ENCODE measurements around the gene WWP2.

Gene WWP2

DNA sequence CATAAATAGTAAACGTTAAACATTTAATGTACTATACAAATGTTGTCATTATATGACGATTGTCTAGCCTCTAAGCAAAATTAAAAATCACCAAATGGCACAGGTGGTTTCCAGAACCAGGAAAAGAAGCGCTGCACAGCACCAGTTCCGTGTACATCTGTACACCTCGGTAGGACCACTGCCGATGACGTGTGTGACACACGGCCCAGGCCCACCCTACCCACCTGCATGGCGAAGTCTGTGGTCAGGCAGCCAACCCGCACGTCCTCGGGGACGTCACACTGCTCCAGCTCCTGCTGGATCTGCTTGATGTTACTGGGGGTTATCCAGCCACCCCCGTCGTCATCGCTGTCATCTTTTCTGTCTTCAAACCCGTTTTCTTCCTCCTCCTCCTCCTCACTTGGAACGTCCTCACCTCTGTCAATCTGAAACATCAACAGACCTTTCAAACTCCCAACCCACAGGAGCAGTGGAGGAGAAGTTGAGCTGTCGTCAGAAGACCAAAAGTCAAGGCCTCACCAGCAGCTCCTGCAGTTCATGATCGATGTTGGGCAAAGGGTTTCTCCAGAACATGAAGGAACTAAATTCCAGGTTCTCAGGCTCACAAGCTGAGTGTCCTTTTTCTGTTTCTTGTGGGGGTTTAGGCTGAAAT is 13.3 kb upstream of the WWP2 start:
- CTCF ChIA-PET: no interaction called here

DNA sequence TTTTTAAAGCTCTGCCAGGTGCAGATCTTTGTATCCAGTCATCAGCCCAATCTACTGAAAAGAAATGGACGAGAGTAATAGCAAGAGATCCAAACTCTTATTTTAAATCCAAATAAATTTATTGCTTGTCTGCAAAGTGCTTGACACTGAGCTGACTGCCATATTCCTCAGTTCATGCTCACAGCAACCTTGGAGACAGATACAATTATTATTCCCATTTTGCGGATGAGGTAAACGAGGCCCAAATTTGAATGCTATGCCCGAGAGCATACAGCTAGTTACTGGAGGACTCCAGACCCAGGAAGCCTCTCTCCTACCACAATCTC is 8.0 kb upstream of the WWP2 start:
- POLR2A ChIA-PET: interaction anchor here (0.6 to 2.6 kb wide), 16 partner anchors 8 to 603 kb away, joined by 3 to 15 read pairs (median 4); partner anchors contain the start of genes NQO1, PDF and WWP2
- H3K27ac ChIP-seq (ENCODE audit: extremely low read depth, low read depth, low read length): peak overlapping the region; percentile 68; the same call in 1 of the 2 replicates

More for the DNA sequence above, 13.3 kb upstream of the WWP2 start:
- no peak overlapping the region for H3K27ac ChIP-seq (ENCODE audit: extremely low read depth, low read depth, low read length)
- 0 out of 2 replicates have a peak, but pooled peaks cover 2% of the 10 kb centered on the region for H3K4me1 ChIP-seq (ENCODE audit: control insufficient read depth, insufficient read depth, low read length)
- no peak overlapping the region for H3K4me3 ChIP-seq (ENCODE audit: low read depth, low read length)
- TF ChIP-seq, protein P1, sequence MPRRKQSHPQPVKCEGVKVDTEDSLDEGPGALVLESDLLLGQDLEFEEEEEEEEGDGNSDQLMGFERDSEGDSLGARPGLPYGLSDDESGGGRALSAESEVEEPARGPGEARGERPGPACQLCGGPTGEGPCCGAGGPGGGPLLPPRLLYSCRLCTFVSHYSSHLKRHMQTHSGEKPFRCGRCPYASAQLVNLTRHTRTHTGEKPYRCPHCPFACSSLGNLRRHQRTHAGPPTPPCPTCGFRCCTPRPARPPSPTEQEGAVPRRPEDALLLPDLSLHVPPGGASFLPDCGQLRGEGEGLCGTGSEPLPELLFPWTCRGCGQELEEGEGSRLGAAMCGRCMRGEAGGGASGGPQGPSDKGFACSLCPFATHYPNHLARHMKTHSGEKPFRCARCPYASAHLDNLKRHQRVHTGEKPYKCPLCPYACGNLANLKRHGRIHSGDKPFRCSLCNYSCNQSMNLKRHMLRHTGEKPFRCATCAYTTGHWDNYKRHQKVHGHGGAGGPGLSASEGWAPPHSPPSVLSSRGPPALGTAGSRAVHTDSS (tag by site-specific recombination; IDR thresholded peaks at IDR 0.05): peak; percentile 44; the same call in 1 of the 2 replicates
- TF ChIP-seq ZFP3 (tag by site-specific recombination; IDR thresholded peaks at IDR 0.05; ENCODE audit: low read depth): no peak
- POLR2A ChIA-PET: no interaction called here
- H3K36me3 ChIP-seq (ENCODE audit: control insufficient read depth in 2 of 2, insufficient read depth in 1 of 2, low read length in 2 of 2): peaks cover 62 to 85% of the 10 kb centered on the region in 2 experiments
- H3K9me3 ChIP-seq (ENCODE audit: control insufficient read depth, insufficient read depth, low read depth, low read length): no peaks in the 10 kb centered on the region

DNA sequence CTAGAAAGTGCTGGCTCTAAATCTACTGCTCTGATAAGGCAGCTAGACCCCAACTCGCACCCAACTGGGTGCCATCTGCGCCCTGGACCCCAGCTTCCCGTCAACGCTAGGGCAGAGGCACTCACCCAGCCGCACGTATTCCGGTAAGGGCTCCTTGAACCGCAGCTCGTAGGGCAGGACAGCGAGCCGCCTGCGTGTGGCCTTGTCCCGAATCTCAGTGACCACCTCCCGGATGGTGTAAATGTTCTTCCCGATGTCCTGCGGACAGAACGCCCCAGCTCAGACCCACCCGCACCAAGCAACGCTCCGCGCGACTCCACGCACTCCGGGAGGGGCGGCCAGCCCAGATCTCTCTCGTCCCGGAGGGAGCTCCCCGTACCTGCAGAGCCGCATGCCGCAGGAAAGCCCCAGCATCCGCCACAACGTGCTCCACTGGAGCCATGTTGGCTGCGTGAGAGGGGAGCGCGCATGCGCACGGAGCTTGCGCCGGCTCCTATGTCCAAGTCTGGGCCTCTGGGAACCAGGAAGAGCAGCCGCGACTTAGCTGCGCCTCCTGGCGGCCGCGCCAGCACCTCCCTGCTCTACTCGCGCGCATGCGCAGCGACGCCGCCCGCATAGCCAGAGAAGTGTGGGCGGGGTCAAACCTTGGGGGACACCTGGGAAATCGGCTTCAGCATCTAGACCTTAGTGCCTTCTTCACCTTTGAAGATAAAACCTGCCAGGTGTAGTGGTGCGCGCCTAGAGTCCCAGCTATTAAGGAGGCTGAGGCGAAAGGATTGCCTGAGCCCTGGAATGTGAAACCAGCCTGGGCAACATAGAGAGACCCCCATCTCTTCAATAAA is 7.4 kb upstream of the WWP2 start, which contains the start of gene NOB1:
NOB1 (minus strand) TSS at position 458 of the 842 bp plus-strand sequence; CDS start at position 442, 16 bp downstream.
- POLR2A ChIA-PET: interaction anchor here (0.6 to 2.6 kb wide), 22 partner anchors 8 to 604 kb away, joined by 3 to 15 read pairs (median 4); partner anchors contain the start of genes NQO1, PDF and WWP2
- TF ChIP-seq ZNF514 (tag by site-specific recombination; IDR thresholded peaks at IDR 0.05) (no peak), ZNF791 (tag by site-specific recombination; IDR thresholded peaks at IDR 0.05) (no peak), ZFP37 (tag by site-specific recombination; IDR thresholded peaks at IDR 0.05) (peak; percentile 70; the same call in 1 of the 2 replicates), ZNF311 (tag by site-specific recombination; IDR thresholded peaks at IDR 0.05; ENCODE audit: borderline replicate concordance) (no peak), SP7 (tag by site-specific recombination; IDR thresholded peaks at IDR 0.05) (peak; percentile 63), GLIS2 (tag by site-specific recombination; IDR thresholded peaks at IDR 0.05) (peak; percentile 58; the same call in 1 of the 2 replicates), ZNF350 (tag by site-specific recombination; IDR thresholded peaks at IDR 0.05) (no peak), ZNF623 (tag by site-specific recombination; IDR thresholded peaks at IDR 0.05) (no peak), ZIC2 (tag by site-specific recombination; IDR thresholded peaks at IDR 0.05) (0 out of 2 replicates have a peak, but pooled peaks have one; percentile 13), KLF16 (tag by site-specific recombination; IDR thresholded peaks at IDR 0.05) (0 out of 2 replicates have a peak, but pooled peaks have one; percentile 39), ZNF521 (tag by site-specific recombination; IDR thresholded peaks at IDR 0.05) (no peak), ZNF792 (tag by site-specific recombination; IDR thresholded peaks at IDR 0.05) (0 out of 2 replicates have a peak, but pooled peaks have one; percentile 10)
- TF ChIP-seq, protein P2, sequence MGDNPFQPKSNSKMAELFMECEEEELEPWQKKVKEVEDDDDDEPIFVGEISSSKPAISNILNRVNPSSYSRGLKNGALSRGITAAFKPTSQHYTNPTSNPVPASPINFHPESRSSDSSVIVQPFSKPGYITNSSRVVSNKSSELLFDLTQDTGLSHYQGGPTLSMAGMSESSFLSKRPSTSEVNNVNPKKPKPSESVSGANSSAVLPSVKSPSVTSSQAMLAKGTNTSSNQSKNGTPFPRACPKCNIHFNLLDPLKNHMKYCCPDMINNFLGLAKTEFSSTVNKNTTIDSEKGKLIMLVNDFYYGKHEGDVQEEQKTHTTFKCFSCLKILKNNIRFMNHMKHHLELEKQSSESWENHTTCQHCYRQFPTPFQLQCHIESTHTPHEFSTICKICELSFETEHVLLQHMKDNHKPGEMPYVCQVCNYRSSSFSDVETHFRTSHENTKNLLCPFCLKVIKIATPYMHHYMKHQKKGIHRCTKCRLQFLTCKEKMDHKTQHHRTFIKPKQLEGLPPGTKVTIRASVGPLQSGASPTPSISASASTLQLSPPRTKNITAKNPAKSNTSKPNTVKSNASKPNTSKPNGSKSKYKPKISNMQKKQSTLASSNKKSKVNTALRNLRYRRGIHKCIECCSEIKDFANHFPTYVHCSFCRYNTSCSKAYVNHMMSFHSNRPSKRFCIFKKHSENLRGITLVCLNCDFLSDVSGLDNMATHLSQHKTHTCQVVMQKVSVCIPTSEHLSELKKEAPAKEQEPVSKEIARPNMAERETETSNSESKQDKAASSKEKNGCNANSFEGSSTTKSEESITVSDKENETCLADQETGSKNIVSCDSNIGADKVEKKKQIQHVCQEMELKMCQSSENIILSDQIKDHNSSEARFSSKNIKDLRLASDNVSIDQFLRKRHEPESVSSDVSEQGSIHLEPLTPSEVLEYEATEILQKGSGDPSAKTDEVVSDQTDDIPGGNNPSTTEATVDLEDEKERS (tag by site-specific recombination; IDR thresholded peaks at IDR 0.05): no peak
- TF ChIP-seq, protein P3, sequence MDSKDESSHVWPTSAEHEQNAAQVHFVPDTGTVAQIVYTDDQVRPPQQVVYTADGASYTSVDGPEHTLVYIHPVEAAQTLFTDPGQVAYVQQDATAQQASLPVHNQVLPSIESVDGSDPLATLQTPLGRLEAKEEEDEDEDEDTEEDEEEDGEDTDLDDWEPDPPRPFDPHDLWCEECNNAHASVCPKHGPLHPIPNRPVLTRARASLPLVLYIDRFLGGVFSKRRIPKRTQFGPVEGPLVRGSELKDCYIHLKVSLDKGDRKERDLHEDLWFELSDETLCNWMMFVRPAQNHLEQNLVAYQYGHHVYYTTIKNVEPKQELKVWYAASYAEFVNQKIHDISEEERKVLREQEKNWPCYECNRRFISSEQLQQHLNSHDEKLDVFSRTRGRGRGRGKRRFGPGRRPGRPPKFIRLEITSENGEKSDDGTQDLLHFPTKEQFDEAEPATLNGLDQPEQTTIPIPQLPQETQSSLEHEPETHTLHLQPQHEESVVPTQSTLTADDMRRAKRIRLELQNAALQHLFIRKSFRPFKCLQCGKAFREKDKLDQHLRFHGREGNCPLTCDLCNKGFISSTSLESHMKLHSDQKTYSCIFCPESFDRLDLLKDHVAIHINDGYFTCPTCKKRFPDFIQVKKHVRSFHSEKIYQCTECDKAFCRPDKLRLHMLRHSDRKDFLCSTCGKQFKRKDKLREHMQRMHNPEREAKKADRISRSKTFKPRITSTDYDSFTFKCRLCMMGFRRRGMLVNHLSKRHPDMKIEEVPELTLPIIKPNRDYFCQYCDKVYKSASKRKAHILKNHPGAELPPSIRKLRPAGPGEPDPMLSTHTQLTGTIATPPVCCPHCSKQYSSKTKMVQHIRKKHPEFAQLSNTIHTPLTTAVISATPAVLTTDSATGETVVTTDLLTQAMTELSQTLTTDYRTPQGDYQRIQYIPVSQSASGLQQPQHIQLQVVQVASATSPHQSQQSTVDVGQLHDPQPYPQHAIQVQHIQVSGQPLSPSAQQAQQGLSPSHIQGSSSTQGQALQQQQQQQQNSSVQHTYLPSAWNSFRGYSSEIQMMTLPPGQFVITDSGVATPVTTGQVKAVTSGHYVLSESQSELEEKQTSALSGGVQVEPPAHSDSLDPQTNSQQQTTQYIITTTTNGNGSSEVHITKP (tag by site-specific recombination; IDR thresholded peaks at IDR 0.05): 0 out of 2 replicates have a peak, but pooled peaks have one; percentile 24

More for the DNA sequence above, 8.0 kb upstream of the WWP2 start:
- CTCF ChIA-PET: interaction anchor here (0.6 to 2.6 kb wide), 30 partner anchors 8 to 362 kb away, joined by 3 to 37 read pairs (median 5); partner anchors contain the start of gene NQO1
- 0 out of 2 replicates have a peak, but pooled peaks cover 2% of the 10 kb centered on the region for H3K4me1 ChIP-seq (ENCODE audit: control insufficient read depth, insufficient read depth, low read length)
- TF ChIP-seq ZNF48 (tag by site-specific recombination; IDR thresholded peaks at IDR 0.05) (no peak), MYNN (tag by site-specific recombination; IDR thresholded peaks at IDR 0.05; ENCODE audit: borderline replicate concordance) (no peak), ZNF626 (tag by site-specific recombination; IDR thresholded peaks at IDR 0.05) (no peak), ZNF792 (tag by site-specific recombination; IDR thresholded peaks at IDR 0.05) (no peak)
- TF ChIP-seq, protein P4, sequence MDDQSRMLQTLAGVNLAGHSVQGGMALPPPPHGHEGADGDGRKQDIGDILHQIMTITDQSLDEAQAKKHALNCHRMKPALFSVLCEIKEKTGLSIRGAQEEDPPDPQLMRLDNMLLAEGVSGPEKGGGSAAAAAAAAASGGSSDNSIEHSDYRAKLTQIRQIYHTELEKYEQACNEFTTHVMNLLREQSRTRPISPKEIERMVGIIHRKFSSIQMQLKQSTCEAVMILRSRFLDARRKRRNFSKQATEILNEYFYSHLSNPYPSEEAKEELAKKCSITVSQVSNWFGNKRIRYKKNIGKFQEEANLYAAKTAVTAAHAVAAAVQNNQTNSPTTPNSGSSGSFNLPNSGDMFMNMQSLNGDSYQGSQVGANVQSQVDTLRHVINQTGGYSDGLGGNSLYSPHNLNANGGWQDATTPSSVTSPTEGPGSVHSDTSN (CRISPR knock-in tag; IDR thresholded peaks at IDR 0.05): no peak
- H3K9me3 ChIP-seq (ENCODE audit: control insufficient read depth, insufficient read depth, low read depth, low read length): no peaks in the 10 kb centered on the region
- peak overlapping the region; percentile 84 for H3K4me3 ChIP-seq (ENCODE audit: low read depth, low read length)
- H3K36me3 ChIP-seq (ENCODE audit: control insufficient read depth in 2 of 2, insufficient read depth in 1 of 2, low read length in 2 of 2): peaks cover 33% of the 10 kb centered on the region in 2 experiments

More for the DNA sequence above, 7.4 kb upstream of the WWP2 start, which contains the start of gene NOB1:
- Histone ChIP-seq H3K4me1 (ENCODE audit: control insufficient read depth, insufficient read depth, low read length) (0 out of 2 replicates have a peak, but pooled peaks cover 2% of the 10 kb centered on the region), H3K36me3 (ENCODE audit: control insufficient read depth in 2 of 2, insufficient read depth in 1 of 2, low read length in 2 of 2) (peaks cover 27% of the 10 kb centered on the region in 2 experiments), H3K27ac (ENCODE audit: extremely low read depth, low read depth, low read length) (peak within 1 kb of the TSS; percentile 68; the same call in 1 of the 2 replicates), H3K9me3 (ENCODE audit: control insufficient read depth, insufficient read depth, low read depth, low read length) (no peaks in the 10 kb centered on the region), H3K4me3 (ENCODE audit: low read depth, low read length) (peak within 1 kb of the TSS; percentile 84)
- CTCF ChIA-PET: interaction anchor here (0.6 to 2.6 kb wide), 36 partner anchors 8 to 362 kb away, joined by 3 to 37 read pairs (median 4); partner anchors contain the start of gene NQO1

Measured in HEK293 (cell line).